ENCODE results near the gene MED15. TPM values are rescaled to one million over a fixed set of nuclear protein-coding genes. Genes with fewer than 3 reads are reported as not detected.

MED15 gene, protein sequence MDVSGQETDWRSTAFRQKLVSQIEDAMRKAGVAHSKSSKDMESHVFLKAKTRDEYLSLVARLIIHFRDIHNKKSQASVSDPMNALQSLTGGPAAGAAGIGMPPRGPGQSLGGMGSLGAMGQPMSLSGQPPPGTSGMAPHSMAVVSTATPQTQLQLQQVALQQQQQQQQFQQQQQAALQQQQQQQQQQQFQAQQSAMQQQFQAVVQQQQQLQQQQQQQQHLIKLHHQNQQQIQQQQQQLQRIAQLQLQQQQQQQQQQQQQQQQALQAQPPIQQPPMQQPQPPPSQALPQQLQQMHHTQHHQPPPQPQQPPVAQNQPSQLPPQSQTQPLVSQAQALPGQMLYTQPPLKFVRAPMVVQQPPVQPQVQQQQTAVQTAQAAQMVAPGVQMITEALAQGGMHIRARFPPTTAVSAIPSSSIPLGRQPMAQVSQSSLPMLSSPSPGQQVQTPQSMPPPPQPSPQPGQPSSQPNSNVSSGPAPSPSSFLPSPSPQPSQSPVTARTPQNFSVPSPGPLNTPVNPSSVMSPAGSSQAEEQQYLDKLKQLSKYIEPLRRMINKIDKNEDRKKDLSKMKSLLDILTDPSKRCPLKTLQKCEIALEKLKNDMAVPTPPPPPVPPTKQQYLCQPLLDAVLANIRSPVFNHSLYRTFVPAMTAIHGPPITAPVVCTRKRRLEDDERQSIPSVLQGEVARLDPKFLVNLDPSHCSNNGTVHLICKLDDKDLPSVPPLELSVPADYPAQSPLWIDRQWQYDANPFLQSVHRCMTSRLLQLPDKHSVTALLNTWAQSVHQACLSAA
- 20.5 and 22.5 TPM in 2 replicates for total RNA-seq

DNA sequence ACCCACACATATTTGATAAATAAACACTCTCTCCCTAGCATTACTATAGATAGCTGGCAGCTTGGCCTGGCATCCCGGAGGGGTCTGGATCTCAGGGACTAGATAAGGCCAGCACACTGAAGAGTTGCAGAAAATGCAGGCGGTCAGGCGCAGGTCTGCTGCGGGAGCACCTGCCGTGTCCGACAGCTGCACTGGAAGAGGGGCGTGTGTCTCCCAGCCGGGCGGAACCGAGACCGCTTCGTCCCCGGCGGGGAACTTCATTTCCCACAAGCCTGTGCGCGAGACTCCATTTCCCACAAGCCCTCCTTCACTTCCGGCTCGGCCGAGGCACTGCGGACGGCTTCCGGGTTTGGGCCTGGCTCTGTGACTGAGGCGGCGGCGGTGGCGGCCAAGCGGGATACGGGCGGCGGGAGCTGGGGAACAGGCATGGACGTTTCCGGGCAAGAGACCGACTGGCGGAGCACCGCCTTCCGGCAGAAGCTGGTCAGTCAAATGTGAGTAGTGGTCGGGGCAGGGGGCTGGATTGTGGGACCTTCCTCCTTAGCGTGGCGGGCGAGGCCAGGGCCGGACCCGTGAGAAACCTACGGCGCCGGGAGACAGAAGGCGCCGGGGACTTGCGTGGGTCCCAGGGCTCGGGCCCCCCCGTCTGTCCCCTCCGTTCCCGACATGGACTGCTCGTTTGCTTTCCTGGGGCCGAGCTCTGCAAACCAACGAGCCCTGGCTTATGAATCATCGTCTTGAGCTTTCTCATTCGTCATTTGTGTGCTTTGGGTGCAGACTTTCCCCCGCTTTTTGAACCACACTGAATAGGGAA is at the start of gene MED15:
TSS of gene MED15 (plus strand) at position 358 of the 814 bp plus-strand sequence. CDS start at position 427, 69 bp downstream.
- Histone ChIP-seq H3K27me3 (ENCODE audit: control insufficient read depth, insufficient read depth, low read length) (no peaks in the 10 kb centered on the region), H3K36me3 (ENCODE audit: control insufficient read depth, insufficient read depth, low read length) (no peaks in the 10 kb centered on the region), H3K4me3 (ENCODE audit: low read depth, low read length) (peak within 1 kb of the TSS; percentile 92)
- DNase-seq (ENCODE audit: low read depth): peak; percentile 88
- FAIRE-seq: no peak
- TF ChIP-seq, protein P1, sequence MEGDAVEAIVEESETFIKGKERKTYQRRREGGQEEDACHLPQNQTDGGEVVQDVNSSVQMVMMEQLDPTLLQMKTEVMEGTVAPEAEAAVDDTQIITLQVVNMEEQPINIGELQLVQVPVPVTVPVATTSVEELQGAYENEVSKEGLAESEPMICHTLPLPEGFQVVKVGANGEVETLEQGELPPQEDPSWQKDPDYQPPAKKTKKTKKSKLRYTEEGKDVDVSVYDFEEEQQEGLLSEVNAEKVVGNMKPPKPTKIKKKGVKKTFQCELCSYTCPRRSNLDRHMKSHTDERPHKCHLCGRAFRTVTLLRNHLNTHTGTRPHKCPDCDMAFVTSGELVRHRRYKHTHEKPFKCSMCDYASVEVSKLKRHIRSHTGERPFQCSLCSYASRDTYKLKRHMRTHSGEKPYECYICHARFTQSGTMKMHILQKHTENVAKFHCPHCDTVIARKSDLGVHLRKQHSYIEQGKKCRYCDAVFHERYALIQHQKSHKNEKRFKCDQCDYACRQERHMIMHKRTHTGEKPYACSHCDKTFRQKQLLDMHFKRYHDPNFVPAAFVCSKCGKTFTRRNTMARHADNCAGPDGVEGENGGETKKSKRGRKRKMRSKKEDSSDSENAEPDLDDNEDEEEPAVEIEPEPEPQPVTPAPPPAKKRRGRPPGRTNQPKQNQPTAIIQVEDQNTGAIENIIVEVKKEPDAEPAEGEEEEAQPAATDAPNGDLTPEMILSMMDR (IDR thresholded peaks at IDR 0.05; ENCODE audit: insufficient read depth, low read length, severe bottlenecking): no peak

GRCh38 chr22:20458530-20459151 is 48.8 kb upstream of the MED15 start:
- no peak for DNase-seq (ENCODE audit: low read depth)
- peaks cover 2% of the 10 kb centered on the region for H3K36me3 ChIP-seq (ENCODE audit: control insufficient read depth, insufficient read depth, low read length)
- no peak for FAIRE-seq

DNA sequence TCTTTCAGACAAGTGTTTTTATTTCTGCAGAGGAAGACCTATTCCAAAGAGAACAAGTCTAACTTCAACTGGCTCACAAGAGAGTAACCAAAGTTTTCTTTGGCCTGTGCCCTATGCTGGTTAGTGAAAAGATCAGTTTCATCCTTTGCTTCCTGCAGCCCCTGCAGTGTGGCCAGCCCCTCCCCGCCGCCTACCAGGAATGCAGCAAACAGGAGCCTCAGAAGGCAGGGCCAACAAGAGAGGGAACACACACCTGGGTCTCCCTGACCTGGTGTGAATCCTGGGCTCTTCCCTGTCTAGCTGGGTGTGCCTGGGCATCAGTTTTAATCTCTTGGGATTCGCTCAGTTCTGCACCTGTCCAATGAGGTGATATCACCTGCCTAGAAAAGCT is 48.3 kb upstream of the MED15 start:
- H3K4me3 ChIP-seq (ENCODE audit: low read depth, low read length): no peak overlapping the region
- DNase-seq (ENCODE audit: low read depth): no peak
- FAIRE-seq: no peak
- TF ChIP-seq, protein P1 (IDR thresholded peaks at IDR 0.05; ENCODE audit: insufficient read depth, low read length, severe bottlenecking): no peak
- H3K36me3 ChIP-seq (ENCODE audit: control insufficient read depth, insufficient read depth, low read length): peaks cover 3% of the 10 kb centered on the region
- H3K27me3 ChIP-seq (ENCODE audit: control insufficient read depth, insufficient read depth, low read length): no peaks in the 10 kb centered on the region

More at GRCh38 chr22:20458530-20459151, 48.8 kb upstream of the MED15 start:
- Histone ChIP-seq H3K4me3 (ENCODE audit: low read depth, low read length) (no peak overlapping the region), H3K27me3 (ENCODE audit: control insufficient read depth, insufficient read depth, low read length) (no peaks in the 10 kb centered on the region)
- TF ChIP-seq, protein P1 (IDR thresholded peaks at IDR 0.05; ENCODE audit: insufficient read depth, low read length, severe bottlenecking): no peak

- DNase-seq (ENCODE audit: low read depth) (no peak), FAIRE-seq (no peak)
- H3K27me3 ChIP-seq (ENCODE audit: control insufficient read depth, insufficient read depth, low read length): no peaks in the 10 kb centered on the region
- peaks cover 5% of the 10 kb centered on the region for H3K36me3 ChIP-seq (ENCODE audit: control insufficient read depth, insufficient read depth, low read length)
- TF ChIP-seq, protein P1 (IDR thresholded peaks at IDR 0.05; ENCODE audit: insufficient read depth, low read length, severe bottlenecking): no peak
- H3K4me3 ChIP-seq (ENCODE audit: low read depth, low read length): no peak overlapping the region
Observed at GRCh38 chr22:20459862-20460261, 47.5 kb upstream of the MED15 start.

DNA sequence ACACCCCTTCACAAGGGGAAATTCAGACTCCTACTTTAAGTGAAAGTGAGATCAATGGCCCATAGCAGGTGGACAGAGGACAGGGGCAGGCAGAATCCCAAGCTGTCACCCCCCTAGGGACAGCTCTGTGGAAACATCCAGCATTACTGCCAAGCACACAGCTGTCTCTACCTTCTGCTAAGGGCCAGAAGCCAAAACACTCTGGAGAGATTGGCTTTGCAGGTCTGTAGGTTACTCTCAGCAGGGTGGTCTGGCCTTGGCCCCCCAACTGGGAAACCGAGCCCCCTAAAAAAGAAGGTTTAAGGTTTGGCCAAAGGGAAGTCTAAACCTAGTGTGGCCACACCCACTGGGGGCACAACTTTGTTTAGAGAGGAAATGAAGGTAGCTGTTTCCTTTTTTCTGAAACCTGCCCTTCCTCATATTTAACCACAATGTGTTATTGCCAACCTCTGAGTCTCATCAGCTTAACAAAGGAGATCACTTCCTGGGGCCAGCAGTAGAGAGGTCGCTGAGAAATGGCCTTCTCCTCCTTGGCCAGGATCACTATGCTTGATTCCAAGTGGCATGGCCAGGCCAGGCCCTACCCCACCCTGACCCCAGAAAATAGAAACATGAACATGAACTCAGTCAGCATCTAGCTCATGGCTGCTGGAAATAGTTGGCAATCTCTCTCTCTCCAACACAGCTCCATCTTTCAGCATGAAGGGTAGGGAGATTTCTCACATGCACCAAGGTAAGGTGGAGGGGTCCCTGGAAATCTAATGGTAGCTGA is 43.9 kb upstream of the MED15 start:
- Histone ChIP-seq H3K36me3 (ENCODE audit: control insufficient read depth, insufficient read depth, low read length) (peaks cover 4% of the 10 kb centered on the region), H3K27me3 (ENCODE audit: control insufficient read depth, insufficient read depth, low read length) (no peaks in the 10 kb centered on the region), H3K4me3 (ENCODE audit: low read depth, low read length) (no peak overlapping the region)
- DNase-seq (ENCODE audit: low read depth) (no peak), FAIRE-seq (no peak)
- TF ChIP-seq, protein P1 (IDR thresholded peaks at IDR 0.05; ENCODE audit: insufficient read depth, low read length, severe bottlenecking): no peak

Measured in bronchial epithelial cell (primary cell).